Upper lobe of left lung (tissue), 4 donors: ENCODE data around the gene ANKS4B.

ENCODE experiments used
- POLR2A ChIP-seq, 4 donors: fragments of 450-650 bp; IDR thresholded peaks; one replicate each; pipeline ENCODE4 v1.5.1; 2016 to 2017; ENCODE audit warnings: antibody characterized with exemption in 4 of 4, mild to moderate bottlenecking in 2 of 4
- POLR2AphosphoS5 ChIP-seq, 2 donors: sonication (generic); formaldehyde crosslinking; IDR thresholded peaks; one replicate each; pipeline ENCODE4 v1.5.1; 2017; ENCODE audit warnings: antibody characterized with exemption in 2 of 2
- TF ChIP-seq, protein P1 (sequence below), 6 experiments: fragments of 450-650 bp in 4 of 6; fragments of 200-600 bp in 2 of 6; sonication (generic) in 2 of 6; IDR thresholded peaks; one replicate each; pipeline ENCODE4 v1.5.1; 2016 to 2019; ENCODE audit warnings: antibody characterized with exemption in 6 of 6

DNA sequence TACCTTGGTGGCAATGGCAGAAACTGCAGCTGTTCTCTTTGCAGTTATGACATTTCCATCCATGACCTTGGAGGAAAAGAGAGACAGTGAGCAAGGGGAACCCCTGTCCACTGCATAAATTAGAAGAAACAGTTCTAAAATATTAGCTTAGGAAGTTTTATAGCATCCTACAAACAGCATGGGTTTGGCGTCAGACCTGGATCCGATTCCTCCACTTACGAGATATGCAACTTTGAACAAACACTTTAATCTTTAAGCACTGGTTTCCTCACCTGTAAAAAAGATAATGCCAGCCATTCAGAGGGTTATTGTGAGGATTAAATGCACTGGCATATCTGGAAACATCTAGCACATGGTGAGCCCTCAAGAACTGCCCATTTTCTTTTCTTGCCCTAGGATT is 42.0 kb downstream of the ANKS4B start:
- TF ChIP-seq, protein P1, sequence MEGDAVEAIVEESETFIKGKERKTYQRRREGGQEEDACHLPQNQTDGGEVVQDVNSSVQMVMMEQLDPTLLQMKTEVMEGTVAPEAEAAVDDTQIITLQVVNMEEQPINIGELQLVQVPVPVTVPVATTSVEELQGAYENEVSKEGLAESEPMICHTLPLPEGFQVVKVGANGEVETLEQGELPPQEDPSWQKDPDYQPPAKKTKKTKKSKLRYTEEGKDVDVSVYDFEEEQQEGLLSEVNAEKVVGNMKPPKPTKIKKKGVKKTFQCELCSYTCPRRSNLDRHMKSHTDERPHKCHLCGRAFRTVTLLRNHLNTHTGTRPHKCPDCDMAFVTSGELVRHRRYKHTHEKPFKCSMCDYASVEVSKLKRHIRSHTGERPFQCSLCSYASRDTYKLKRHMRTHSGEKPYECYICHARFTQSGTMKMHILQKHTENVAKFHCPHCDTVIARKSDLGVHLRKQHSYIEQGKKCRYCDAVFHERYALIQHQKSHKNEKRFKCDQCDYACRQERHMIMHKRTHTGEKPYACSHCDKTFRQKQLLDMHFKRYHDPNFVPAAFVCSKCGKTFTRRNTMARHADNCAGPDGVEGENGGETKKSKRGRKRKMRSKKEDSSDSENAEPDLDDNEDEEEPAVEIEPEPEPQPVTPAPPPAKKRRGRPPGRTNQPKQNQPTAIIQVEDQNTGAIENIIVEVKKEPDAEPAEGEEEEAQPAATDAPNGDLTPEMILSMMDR (IDR thresholded peaks at IDR 0.05), result no peak
- no peak for TF ChIP-seq POLR2AphosphoS5 (IDR thresholded peaks at IDR 0.05)
- no peak for TF ChIP-seq POLR2A (IDR thresholded peaks at IDR 0.05)
